C4-2B (cell line): ENCODE data around the gene MAPKAPK3.
A peak's percentile ranks its signal among the peaks of the same experiment; 100 is the strongest.

Experiments used
- H3K27ac ChIP-seq: fragments of 450-650 bp; 2 replicates; pipeline ENCODE4 v1.5.1; 2017
- ZFX ChIP-seq: fragments of 450-650 bp; IDR thresholded peaks from 2 replicates; pipeline ENCODE4 v1.6.1; 2017
- TF ChIP-seq, protein P1 (sequence below): fragments of 450-650 bp; conservative IDR thresholded peaks from 2 replicates; pipeline ENCODE4 v1.5.1; 2017; ENCODE audit warnings: mild to moderate bottlenecking

MAPKAPK3 gene

DNA sequence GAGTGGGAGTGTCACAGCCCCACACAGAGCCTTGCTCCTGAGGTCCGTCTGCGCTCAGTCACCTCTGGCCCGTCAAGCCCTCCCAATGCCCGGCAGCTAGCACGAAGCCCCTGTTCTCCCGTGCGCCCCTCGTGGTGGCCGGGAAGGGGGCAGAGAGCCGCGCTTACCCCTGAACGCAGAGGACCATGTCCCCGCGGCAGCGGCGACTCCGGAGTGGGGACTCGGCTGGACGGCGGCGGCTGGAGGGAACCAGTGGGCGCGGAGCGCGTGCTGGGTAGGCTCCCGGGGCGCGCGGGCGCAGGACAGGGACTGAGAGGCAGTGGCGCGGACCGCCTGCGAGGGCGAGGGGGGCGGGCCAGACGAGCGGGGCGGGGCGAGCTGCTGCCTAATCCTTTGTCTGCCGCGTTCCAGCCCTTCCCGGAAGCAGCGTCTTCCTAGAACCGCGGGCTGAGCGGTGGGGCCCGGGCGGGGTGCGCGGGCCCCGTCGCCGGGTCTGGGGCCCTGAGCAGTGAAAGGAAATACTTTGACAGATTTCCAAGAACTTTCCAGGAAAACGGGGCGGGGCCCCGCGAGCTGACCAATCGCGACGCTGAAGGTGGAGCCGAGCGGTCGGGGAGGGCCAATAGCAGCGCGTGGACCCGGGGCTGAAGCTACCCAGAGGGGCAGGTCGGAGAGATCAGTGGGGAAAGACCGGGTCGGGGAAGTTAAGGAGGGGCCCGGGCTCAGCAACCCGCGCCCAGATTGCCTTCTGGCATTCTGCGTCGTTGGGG, 5.3 kb upstream of the MAPKAPK3 start, which contains the start of gene CISH:
TSS of gene CISH (minus strand) at position 311 of the 770 bp plus-strand sequence. CDS start at position 187, 124 bp downstream.
- H3K27ac ChIP-seq, result peak within 1 kb of the TSS; percentile 70
- TF ChIP-seq ZFX, result no peak
- TF ChIP-seq, protein P1, sequence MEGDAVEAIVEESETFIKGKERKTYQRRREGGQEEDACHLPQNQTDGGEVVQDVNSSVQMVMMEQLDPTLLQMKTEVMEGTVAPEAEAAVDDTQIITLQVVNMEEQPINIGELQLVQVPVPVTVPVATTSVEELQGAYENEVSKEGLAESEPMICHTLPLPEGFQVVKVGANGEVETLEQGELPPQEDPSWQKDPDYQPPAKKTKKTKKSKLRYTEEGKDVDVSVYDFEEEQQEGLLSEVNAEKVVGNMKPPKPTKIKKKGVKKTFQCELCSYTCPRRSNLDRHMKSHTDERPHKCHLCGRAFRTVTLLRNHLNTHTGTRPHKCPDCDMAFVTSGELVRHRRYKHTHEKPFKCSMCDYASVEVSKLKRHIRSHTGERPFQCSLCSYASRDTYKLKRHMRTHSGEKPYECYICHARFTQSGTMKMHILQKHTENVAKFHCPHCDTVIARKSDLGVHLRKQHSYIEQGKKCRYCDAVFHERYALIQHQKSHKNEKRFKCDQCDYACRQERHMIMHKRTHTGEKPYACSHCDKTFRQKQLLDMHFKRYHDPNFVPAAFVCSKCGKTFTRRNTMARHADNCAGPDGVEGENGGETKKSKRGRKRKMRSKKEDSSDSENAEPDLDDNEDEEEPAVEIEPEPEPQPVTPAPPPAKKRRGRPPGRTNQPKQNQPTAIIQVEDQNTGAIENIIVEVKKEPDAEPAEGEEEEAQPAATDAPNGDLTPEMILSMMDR, result no peak; the same call in 1 of the 2 replicates

DNA sequence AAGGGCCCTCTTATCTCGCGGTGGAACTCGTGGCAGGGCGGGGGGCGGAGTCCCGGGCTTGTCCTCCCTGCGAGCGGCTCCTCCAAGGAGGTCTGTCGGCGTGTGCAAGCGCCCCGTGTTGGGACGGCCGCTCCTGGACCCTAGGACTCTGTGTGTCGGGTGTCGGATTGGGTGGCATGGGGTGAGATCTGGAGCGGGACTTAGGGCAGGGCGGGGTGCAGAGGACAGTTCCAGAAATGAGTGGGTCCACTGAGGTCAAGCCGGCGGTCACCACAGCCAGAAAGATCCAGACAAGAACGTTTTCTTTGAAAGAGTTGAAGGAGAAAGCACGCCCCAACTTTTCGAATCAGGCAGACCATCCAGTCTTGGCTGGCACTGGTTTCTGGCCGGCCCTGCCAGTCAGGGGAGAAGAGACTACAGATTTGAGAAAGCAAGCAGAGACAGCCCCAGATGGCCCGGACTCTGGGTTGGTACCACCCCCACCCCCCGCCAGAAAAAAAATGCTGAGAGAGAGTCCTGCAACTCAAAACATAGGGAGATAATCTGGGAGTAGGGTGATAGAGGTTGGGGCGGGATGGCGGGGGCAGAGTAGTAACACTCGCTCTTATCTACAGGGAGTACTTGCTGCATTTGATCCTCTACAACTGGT, 4.6 kb upstream of the MAPKAPK3 start:
- peak overlapping the region; percentile 70 for H3K27ac ChIP-seq
- TF ChIP-seq ZFX, result no peak
- TF ChIP-seq, protein P1, result no peak

DNA sequence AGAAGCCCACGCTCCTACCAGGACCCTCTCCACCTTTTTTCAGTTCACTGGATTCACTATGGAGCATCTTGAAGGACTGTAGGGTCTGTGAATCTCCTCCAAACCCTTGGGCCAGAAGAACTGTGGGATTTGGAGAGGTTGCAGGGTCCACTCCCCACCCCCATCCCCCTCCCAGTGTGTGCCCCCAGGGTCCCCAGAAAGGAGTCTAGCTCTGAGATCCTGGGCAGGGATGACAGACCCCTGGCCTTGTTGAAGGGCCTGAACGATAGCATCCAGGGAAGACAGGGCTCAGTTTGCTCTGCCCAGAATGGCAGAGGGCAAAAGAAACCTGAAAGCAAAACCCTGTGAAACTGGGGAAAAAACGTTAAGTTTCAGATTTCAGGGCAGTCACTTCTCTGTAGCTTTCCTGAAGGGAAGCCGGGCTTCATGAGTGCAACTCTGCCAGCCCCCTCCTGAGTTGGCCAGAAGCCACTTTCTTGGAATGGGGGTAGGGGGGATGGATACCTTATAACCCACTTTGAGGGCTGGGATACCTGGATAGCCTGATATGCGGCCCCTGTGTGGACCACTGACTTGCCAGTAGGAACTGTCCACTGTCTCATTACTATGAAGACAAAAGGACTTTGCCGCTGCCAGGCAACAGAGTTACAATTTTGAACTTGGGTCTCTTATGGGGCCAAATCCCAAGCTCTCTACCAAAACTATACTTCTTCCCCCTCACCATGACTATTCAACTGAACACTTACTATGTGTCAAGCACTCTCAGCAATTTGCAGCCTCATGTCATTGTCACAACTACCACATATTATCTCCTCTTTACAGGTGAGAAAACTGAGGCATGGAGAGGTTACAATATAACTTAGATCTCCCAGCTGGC, 3.7 kb upstream of the MAPKAPK3 start:
- no peak overlapping the region for H3K27ac ChIP-seq
- TF ChIP-seq, protein P1, result no peak
- TF ChIP-seq ZFX, result no peak

DNA sequence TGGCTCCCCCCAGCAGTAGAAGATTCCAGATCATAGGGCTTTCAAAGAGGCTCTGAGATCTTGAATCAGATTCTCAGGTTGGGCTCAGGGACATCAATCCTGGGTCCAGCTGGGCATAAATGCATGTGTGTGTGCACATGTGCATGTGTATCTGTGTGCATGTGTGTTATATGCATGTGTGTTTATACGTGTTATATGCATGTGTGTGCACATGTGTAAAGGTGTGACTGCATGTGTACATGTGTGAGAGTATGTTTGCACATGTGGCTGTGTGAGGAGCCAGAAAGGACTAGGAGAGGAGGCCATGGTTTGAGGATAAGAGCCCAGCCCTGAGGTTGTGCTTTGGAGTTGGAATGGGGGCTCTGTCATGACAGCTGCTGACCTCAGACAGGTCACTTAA, 1.8 kb upstream of the MAPKAPK3 start:
- no peak overlapping the region for H3K27ac ChIP-seq
- TF ChIP-seq, protein P1, result no peak
- no peak for TF ChIP-seq ZFX

DNA sequence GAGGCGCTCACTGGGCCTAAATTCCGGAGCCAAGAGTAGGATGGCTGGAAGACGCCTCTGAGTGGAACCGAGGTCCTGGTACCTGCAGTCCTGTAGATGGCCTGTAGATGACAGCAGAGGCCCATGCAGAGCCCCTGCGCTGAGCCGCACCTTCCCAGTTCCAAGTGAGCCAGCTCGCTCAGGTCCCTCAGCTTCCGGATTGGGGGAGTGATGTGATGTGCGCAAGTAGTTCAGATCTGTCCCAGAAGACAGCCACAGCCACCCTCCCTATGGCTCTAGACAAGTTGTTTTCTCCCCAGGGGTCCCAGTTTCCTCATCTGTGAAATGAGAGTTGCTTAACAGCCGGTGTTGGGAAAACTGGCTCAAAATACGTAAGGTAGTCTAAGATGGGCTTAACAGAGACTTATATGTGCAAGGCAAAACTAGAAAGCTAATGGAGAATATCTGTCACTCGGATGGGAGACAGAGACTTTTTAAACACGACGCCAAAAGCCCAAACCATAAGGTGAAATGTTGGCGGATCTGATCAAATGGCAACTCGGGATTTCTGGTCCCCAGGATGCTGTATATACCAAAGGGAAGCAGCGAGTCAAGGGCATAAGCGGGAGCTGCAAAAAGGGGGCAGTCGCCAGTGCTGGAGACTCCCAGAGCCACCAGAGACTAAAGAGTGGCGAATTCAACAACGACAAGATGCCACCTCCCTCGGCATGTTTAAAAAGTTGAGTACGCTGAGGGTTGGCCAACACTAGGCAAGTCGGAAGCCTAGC, 765 bp upstream of the MAPKAPK3 start:
- H3K27ac ChIP-seq, result peak overlapping the region; percentile 81; the same call in 1 of the 2 replicates

DNA sequence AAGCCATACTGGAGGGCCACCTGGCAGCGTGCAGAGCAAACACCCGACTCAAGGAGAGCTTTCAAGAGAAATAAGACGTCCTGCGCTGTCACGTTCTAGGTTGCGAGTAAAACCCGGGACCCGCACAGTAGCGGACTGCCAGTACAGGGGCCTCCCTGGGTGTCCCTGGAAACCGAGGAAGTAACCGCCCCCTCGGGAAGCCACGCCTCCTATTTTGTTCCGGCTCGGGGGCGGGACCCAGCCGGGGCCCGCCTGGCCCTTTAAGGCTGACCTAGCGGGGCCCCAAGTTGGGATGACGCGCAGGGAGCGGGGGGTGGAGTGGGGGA, 218 bp upstream of the MAPKAPK3 start:
- no peak for TF ChIP-seq ZFX
- TF ChIP-seq, protein P1, result no peak
- peak overlapping the region; percentile 81 for H3K27ac ChIP-seq

More for the DNA sequence above, 765 bp upstream of the MAPKAPK3 start:
- no peak for TF ChIP-seq ZFX
- TF ChIP-seq, protein P1, result peak; percentile 99
